ENCODE measurements around the gene UPP1. TPM values are rescaled to one million over a fixed set of nuclear protein-coding genes. Genes with fewer than 3 reads are reported as not detected.

UPP1 gene
- total and polyA plus RNA-seq, 2 of the 13 experiments (the other 11 are each of a cell fraction or from before 2014, with no cell fraction given): 5.7 to 9.8 TPM

GRCh38 chr7:48089046-48090003, at the start of gene UPP1 (continued):
- peak; percentile 23; the same call in 1 of the 2 replicates for TF ChIP-seq ARID5B (CRISPR knock-in tag; IDR thresholded peaks at IDR 0.05)
- TF ChIP-seq TFAP4 (IDR thresholded peaks at IDR 0.05; ENCODE audit: borderline replicate concordance, low read depth): peak; percentile 88; the same call in 1 of the 2 replicates
- TF ChIP-seq ZNF800 (CRISPR knock-in tag; IDR thresholded peaks at IDR 0.05): peak; percentile 88
- 0 out of 2 replicates have a peak, but pooled peaks have one; percentile 36 for TF ChIP-seq E2F5 (CRISPR knock-in tag; conservative IDR thresholded peaks at IDR 0.05)
- 0 out of 2 replicates have a peak, but pooled peaks have one; percentile 48 for TF ChIP-seq ARHGAP35 (CRISPR knock-in tag; IDR thresholded peaks at IDR 0.05; ENCODE audit: borderline replicate concordance)
- peak; percentile 58; the same call in 1 of the 2 replicates for TF ChIP-seq ARID4A (CRISPR knock-in tag; IDR thresholded peaks at IDR 0.05; ENCODE audit: borderline replicate concordance)
- peak; percentile 80 for TF ChIP-seq RBFOX2 (IDR thresholded peaks at IDR 0.05; ENCODE audit: low read depth, low read length)
- 0 out of 2 replicates have a peak, but pooled peaks have one; percentile 23 for TF ChIP-seq MEIS2 (CRISPR knock-in tag; IDR thresholded peaks at IDR 0.05)
- peak; percentile 82; the same call in 1 of the 2 replicates for TF ChIP-seq EEA1 (CRISPR knock-in tag; IDR thresholded peaks at IDR 0.05; ENCODE audit: borderline replicate concordance)
- 0 out of 2 replicates have a peak, but pooled peaks have one; percentile 66 for TF ChIP-seq FOXO4 (CRISPR knock-in tag; conservative IDR thresholded peaks at IDR 0.05)
- no peak for TF ChIP-seq PAX8 (CRISPR knock-in tag; IDR thresholded peaks at IDR 0.05; ENCODE audit: borderline replicate concordance)
- no peak; the same call in 1 of the 2 replicates for TF ChIP-seq HOXD1 (CRISPR knock-in tag; IDR thresholded peaks at IDR 0.05)

All from HepG2 (cell line).